Smooth muscle cell (in vitro differentiated cells): ENCODE data around the gene SLC35F3. TPM values are rescaled to one million over a fixed set of nuclear protein-coding genes. Genes with fewer than 3 reads are reported as not detected.
"Not testable (repeated sequence)": the region's sequence is repeated elsewhere in the genome, so short reads cannot be mapped to it uniquely, and the experiment has no call there.

Source experiments
- DNase-seq: peaks from one replicate; lab custom pipeline; 2025; ENCODE audit not compliant: unreplicated experiment; lab: John Stamatoyannopoulos, UW
- H2AFZ ChIP-seq: fragments of 200-600 bp; sonication (generic); 2 replicates; pipeline ENCODE4 v1.6.0; 2016; ENCODE audit warnings: antibody characterized with exemption, low read depth, mild to moderate bottlenecking
- H3F3A ChIP-seq: fragments of 200-600 bp; sonication (generic); 2 replicates; pipeline ENCODE4 v1.6.0; 2017; ENCODE audit warnings: antibody characterized with exemption, low read depth
- H3K27ac ChIP-seq: fragments of 200-600 bp; sonication (generic); 2 replicates; pipeline ENCODE4 v1.5.1; 2016; ENCODE audit warnings: low read depth, mild to moderate bottlenecking
- H3K27me3 ChIP-seq: fragments of 200-600 bp; sonication (generic); 2 replicates; pipeline ENCODE4 v1.6.1; 2016; ENCODE audit warnings: low read depth, mild to moderate bottlenecking
- H3K36me3 ChIP-seq: fragments of 200-600 bp; sonication (generic); 2 replicates; pipeline ENCODE4 v1.5.1; 2016; ENCODE audit warnings: low read depth
- H3K4me1 ChIP-seq: fragments of 200-600 bp; sonication (generic); 2 replicates; pipeline ENCODE4 v1.5.1; 2016; ENCODE audit warnings: low read depth
- H3K4me2 ChIP-seq: fragments of 200-600 bp; sonication (generic); 2 replicates; pipeline ENCODE4 v1.6.0; 2016; ENCODE audit warnings: mild to moderate bottlenecking
- H3K4me3 ChIP-seq: fragments of 200-600 bp; sonication (generic); 2 replicates; pipeline ENCODE4 v1.5.1; 2016; ENCODE audit warnings: mild to moderate bottlenecking
- H3K79me2 ChIP-seq: fragments of 200-600 bp; sonication (generic); 2 replicates; pipeline ENCODE4 v1.6.0; 2016; ENCODE audit warnings: low read depth, mild to moderate bottlenecking
- H3K9ac ChIP-seq: fragments of 200-600 bp; sonication (generic); 2 replicates; pipeline ENCODE4 v1.6.0; 2016; ENCODE audit warnings: low read depth
- H3K9me3 ChIP-seq: fragments of 200-600 bp; sonication (generic); replicated peaks from 2 replicates; pipeline ENCODE4 v1.5.1; 2016; ENCODE audit warnings: low read depth
- H4K20me1 ChIP-seq: fragments of 200-600 bp; sonication (generic); 2 replicates; pipeline ENCODE4 v1.6.0; 2016; ENCODE audit warnings: low read depth
- CTCF ChIP-seq: fragments of 200-600 bp; sonication (generic); IDR thresholded peaks from 2 replicates; pipeline ENCODE4 v1.5.1; 2017; ENCODE audit warnings: borderline replicate concordance, mild to moderate bottlenecking, antibody characterized with exemption; ENCODE audit not compliant: insufficient read depth, poor library complexity, severe bottlenecking
- WGBS: methylation state at CpG from one replicate; pipeline ENCODE4 v1.1.7; 2016; ENCODE audit warnings: low lambda C conversion rate; 5-methylcytosine and 5-hydroxymethylcytosine counted together
- polyA plus RNA-seq: library from polyadenylated mRNA; unstranded; fragments of >200 nt; fragmentation: Nextera tagmentation; extraction: Ambion mirVana; gene quantifications from 2 replicates; pipeline ENCODE4 v1.2.1, GENCODE V29; 2016
- total RNA-seq: library from RNA; depleted of rRNA; stranded (reverse); fragments of >200 nt; gene quantifications from 2 replicates; pipeline ENCODE4 v1.2.3, GENCODE V29; 2014

The SLC35F3 gene
- total and polyA plus RNA-seq, 2 experiments from 2014 or later, result 0.31 to 0.66 TPM

GRCh38 chr1:234175363-234175762 is 270.9 kb downstream of the SLC35F3 start:
- no peak overlapping the region for H3K27ac ChIP-seq
- no peak overlapping the region for H2AFZ ChIP-seq
- H4K20me1 ChIP-seq, result no peaks in the 10 kb centered on the region
- no peaks in the 10 kb centered on the region for H3K79me2 ChIP-seq
- H3K9ac ChIP-seq, result no peak overlapping the region
- TF ChIP-seq CTCF, result no peak
- DNase-seq, result no peak
- no peak overlapping the region for H3K4me2 ChIP-seq
- WGBS, result 86% methylated on average over 1 of the region's 1 CpG
- no peaks in the 10 kb centered on the region for H3K9me3 ChIP-seq
- no peaks in the 10 kb centered on the region for H3K4me1 ChIP-seq
- H3K36me3 ChIP-seq, result no peaks in the 10 kb centered on the region
- H3F3A ChIP-seq, result no peaks in the 10 kb centered on the region
- peaks cover 4% of the 10 kb centered on the region for H3K27me3 ChIP-seq
- no peak overlapping the region for H3K4me3 ChIP-seq

- 88% methylated on average over 3 of the region's 3 CpGs for WGBS
Observed at GRCh38 chr1:234176000-234176399, 271.5 kb downstream of the SLC35F3 start.

GRCh38 chr1:234176847-234177246 is 272.4 kb downstream of the SLC35F3 start:
- H3K4me3 ChIP-seq, H3K79me2 ChIP-seq, H3K27me3 ChIP-seq, H4K20me1 ChIP-seq, H2AFZ ChIP-seq, H3K27ac ChIP-seq, H3K36me3 ChIP-seq, DNase-seq, H3K9ac ChIP-seq, H3K4me2 ChIP-seq, H3F3A ChIP-seq, H3K9me3 ChIP-seq, H3K4me1 ChIP-seq: not testable (repeated sequence)
- WGBS, result 79% methylated on average over 2 of the region's 2 CpGs

More at GRCh38 chr1:234176000-234176399, 271.5 kb downstream of the SLC35F3 start:
- Histone ChIP-seq H3K4me2 (no peak overlapping the region), H3F3A (no peaks in the 10 kb centered on the region), H3K4me1 (no peaks in the 10 kb centered on the region), H3K4me3 (no peak overlapping the region), H4K20me1 (no peaks in the 10 kb centered on the region), H3K36me3 (no peaks in the 10 kb centered on the region), H2AFZ (no peak overlapping the region), H3K27ac (no peak overlapping the region), H3K9ac (no peak overlapping the region), H3K79me2 (no peaks in the 10 kb centered on the region), H3K27me3 (peaks cover 4% of the 10 kb centered on the region), H3K9me3 (no peaks in the 10 kb centered on the region)
- TF ChIP-seq CTCF, result no peak
- DNase-seq, result no peak

GRCh38 chr1:234185438-234185837 is 281.0 kb downstream of the SLC35F3 start:
- Histone ChIP-seq H3K27ac (no peak overlapping the region), H3K36me3 (no peaks in the 10 kb centered on the region), H2AFZ (no peak overlapping the region), H3K9ac (no peak overlapping the region), H3K27me3 (no peaks in the 10 kb centered on the region), H4K20me1 (no peaks in the 10 kb centered on the region), H3F3A (no peaks in the 10 kb centered on the region), H3K9me3 (no peaks in the 10 kb centered on the region), H3K79me2 (no peaks in the 10 kb centered on the region), H3K4me3 (no peak overlapping the region), H3K4me2 (no peak overlapping the region), H3K4me1 (no peaks in the 10 kb centered on the region)
- TF ChIP-seq CTCF, result no peak
- no peak for DNase-seq
- WGBS, result 96% methylated on average over 1 of the region's 1 CpG
